WTC11 (cell line): ENCODE data around the gene CHST3. TPM values are rescaled to one million over a fixed set of nuclear protein-coding genes. Genes with fewer than 3 reads are reported as not detected.

Experiments
- ATAC-seq: fragments of 200-7000 bp; cut with Tn5 transposase; 2 replicates; pipeline ENCODE4 v1.10.0; 2021; ENCODE audit warnings: mild to moderate bottlenecking, moderate library complexity
- CTCF ChIA-PET: fragments of 300-600 bp; sonication (Branson Sonifier 250); formaldehyde crosslinking; loops from one replicate; lab custom pipeline; 2021; ENCODE audit warnings: antibody characterized with exemption; lab: Charles Lee
- POLR2A ChIA-PET: fragments of 350-600 bp; sonication (Branson Sonifier 250); formaldehyde crosslinking; loops from one replicate; lab custom pipeline; 2021; ENCODE audit warnings: antibody characterized with exemption; lab: Charles Lee
- DNase-seq: peaks from one replicate; pipeline ENCODE4 v3.0.0; 2021; ENCODE audit warnings: low spot score
- H3K27ac Mint-ChIP-seq: 2 replicates; pipeline ENCODE4 v1.8.0; 2021; ENCODE audit warnings: mixed read lengths
- H3K27me3 Mint-ChIP-seq: 2 replicates; pipeline ENCODE4 v1.8.0; 2021; ENCODE audit warnings: low read depth, mild to moderate bottlenecking, moderate library complexity, mixed read lengths
- H3K36me3 Mint-ChIP-seq: 2 replicates; pipeline ENCODE4 v1.8.0; 2021; ENCODE audit warnings: mixed read lengths
- H3K4me1 Mint-ChIP-seq: 2 replicates; pipeline ENCODE4 v1.8.0; 2022; ENCODE audit warnings: mixed read lengths
- H3K4me3 Mint-ChIP-seq: 2 replicates; pipeline ENCODE4 v1.8.0; 2021; ENCODE audit warnings: mild to moderate bottlenecking, moderate library complexity, mixed read lengths
- H3K9me3 Mint-ChIP-seq: 2 replicates; pipeline ENCODE4 v1.8.0; 2021; ENCODE audit warnings: mixed read lengths
- ATF1 ChIP-seq: sonication (generic); formaldehyde crosslinking; IDR thresholded peaks from 2 replicates; pipeline ENCODE4 v1.8.1; 2023; ENCODE audit warnings: mild to moderate bottlenecking, moderate library complexity, missing genetic modification reagents
- CBFB ChIP-seq: sonication (generic); formaldehyde crosslinking; IDR thresholded peaks from 2 replicates; pipeline ENCODE4 v1.8.1; 2022; ENCODE audit warnings: mild to moderate bottlenecking, low read depth, missing genetic modification reagents
- ESRRA ChIP-seq: sonication (generic); formaldehyde crosslinking; IDR thresholded peaks from 2 replicates; pipeline ENCODE4 v1.8.1; 2022; ENCODE audit warnings: mild to moderate bottlenecking, missing genetic modification reagents, borderline replicate concordance
- GABPB1 ChIP-seq: sonication (generic); formaldehyde crosslinking; IDR thresholded peaks from 2 replicates; pipeline ENCODE4 v1.8.1; 2023; ENCODE audit warnings: mild to moderate bottlenecking, missing genetic modification reagents
- MXD4 ChIP-seq: fragments of 250-450 bp; sonication (Bioruptor Pico); IDR thresholded peaks from 2 replicates; pipeline ENCODE4 v1.8.0; 2021; ENCODE audit warnings: mild to moderate bottlenecking, moderate library complexity, borderline replicate concordance
- RELA ChIP-seq: sonication (generic); formaldehyde crosslinking; IDR thresholded peaks from 2 replicates; pipeline ENCODE4 v1.8.1; 2022; ENCODE audit warnings: missing genetic modification reagents, mild to moderate bottlenecking, borderline replicate concordance
- SMAD3 ChIP-seq: sonication (generic); formaldehyde crosslinking; IDR thresholded peaks from 2 replicates; pipeline ENCODE4 v1.8.0; 2022; ENCODE audit warnings: missing genetic modification reagents, mild to moderate bottlenecking, borderline replicate concordance
- TEAD1 ChIP-seq: sonication (generic); formaldehyde crosslinking; IDR thresholded peaks from 2 replicates; pipeline ENCODE4 v1.8.0; 2022; ENCODE audit warnings: mild to moderate bottlenecking, missing genetic modification reagents
- ZNF263 ChIP-seq: sonication (generic); formaldehyde crosslinking; IDR thresholded peaks from 2 replicates; pipeline ENCODE4 v1.8.1; 2022; ENCODE audit warnings: low read depth, mild to moderate bottlenecking, moderate library complexity, missing genetic modification reagents
- total RNA-seq: library from RNA; stranded (reverse); gene quantifications from 3 replicates; pipeline ENCODE4 v1.2.3, GENCODE V29; 2021
- TF ChIP-seq, protein P1 (sequence below): sonication (generic); formaldehyde crosslinking; IDR thresholded peaks from 2 replicates; pipeline ENCODE4 v1.8.0; 2023; ENCODE audit warnings: mild to moderate bottlenecking, missing genetic modification reagents
- TF ChIP-seq, protein P2 (sequence below): fragments of 250-450 bp; sonication (Bioruptor Pico); conservative IDR thresholded peaks from 2 replicates; pipeline ENCODE4 v1.9.0; 2021; ENCODE audit warnings: mild to moderate bottlenecking
- TF ChIP-seq, protein P3 (sequence below): sonication (generic); formaldehyde crosslinking; IDR thresholded peaks from 2 replicates; pipeline ENCODE4 v1.8.0; 2022; ENCODE audit warnings: missing genetic modification reagents
- TF ChIP-seq, protein P4 (sequence below): sonication (generic); formaldehyde crosslinking; IDR thresholded peaks from 2 replicates; pipeline ENCODE4 v1.8.0; 2022; ENCODE audit warnings: mild to moderate bottlenecking, missing genetic modification reagents
- TF ChIP-seq, protein P5 (sequence below): fragments of 250-450 bp; sonication (Bioruptor Pico); IDR thresholded peaks from 2 replicates; pipeline ENCODE4 v1.9.0; 2021; ENCODE audit warnings: moderate library complexity, mild to moderate bottlenecking, inconsistent platforms, borderline replicate concordance
- TF ChIP-seq, protein P6 (sequence below): fragments of 250-450 bp; sonication (Bioruptor Pico); IDR thresholded peaks from 2 replicates; pipeline ENCODE4 v1.9.0; 2021; ENCODE audit warnings: mild to moderate bottlenecking
- TF ChIP-seq, protein P7 (sequence below): fragments of 250-450 bp; sonication (Bioruptor Pico); IDR thresholded peaks from 2 replicates; pipeline ENCODE4 v1.9.0; 2021; ENCODE audit warnings: mild to moderate bottlenecking, borderline replicate concordance

Gene CHST3
- total RNA-seq, 1 experiment from 2014 or later, result 7.0 TPM

DNA sequence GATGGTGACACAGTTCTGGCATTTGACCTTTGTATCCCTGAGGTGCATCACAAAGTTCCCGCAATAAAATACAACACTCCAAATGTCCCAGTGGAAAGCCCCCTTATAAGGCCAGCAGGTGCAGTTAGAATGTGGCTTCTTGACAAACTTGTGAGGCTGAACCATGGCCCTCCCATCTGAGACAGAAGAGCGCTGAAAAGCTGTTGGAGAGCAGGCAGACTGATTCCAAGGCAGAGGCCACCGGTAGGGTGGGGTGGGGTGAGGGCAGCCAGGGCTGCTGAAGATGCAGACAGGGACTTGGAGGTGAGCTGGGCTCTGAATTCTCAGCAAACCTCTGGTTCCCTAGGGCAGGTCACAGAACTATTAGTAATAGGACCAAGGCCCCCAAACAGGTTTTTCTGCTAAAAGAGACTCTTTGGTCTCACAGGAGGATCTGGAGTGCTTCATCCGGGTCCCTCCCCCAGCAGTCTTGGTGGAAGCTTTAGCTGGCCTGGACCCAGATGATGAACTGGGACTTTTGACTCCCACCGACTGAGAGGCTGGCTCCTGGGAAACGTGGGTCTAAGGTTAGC, 15.6 kb upstream of the CHST3 start (continued):
- no peak for TF ChIP-seq GABPB1 (CRISPR knock-in tag)
- TF ChIP-seq SMAD3 (CRISPR knock-in tag), result no peak
- TF ChIP-seq ESRRA (CRISPR knock-in tag), result no peak
- TF ChIP-seq, protein P1, sequence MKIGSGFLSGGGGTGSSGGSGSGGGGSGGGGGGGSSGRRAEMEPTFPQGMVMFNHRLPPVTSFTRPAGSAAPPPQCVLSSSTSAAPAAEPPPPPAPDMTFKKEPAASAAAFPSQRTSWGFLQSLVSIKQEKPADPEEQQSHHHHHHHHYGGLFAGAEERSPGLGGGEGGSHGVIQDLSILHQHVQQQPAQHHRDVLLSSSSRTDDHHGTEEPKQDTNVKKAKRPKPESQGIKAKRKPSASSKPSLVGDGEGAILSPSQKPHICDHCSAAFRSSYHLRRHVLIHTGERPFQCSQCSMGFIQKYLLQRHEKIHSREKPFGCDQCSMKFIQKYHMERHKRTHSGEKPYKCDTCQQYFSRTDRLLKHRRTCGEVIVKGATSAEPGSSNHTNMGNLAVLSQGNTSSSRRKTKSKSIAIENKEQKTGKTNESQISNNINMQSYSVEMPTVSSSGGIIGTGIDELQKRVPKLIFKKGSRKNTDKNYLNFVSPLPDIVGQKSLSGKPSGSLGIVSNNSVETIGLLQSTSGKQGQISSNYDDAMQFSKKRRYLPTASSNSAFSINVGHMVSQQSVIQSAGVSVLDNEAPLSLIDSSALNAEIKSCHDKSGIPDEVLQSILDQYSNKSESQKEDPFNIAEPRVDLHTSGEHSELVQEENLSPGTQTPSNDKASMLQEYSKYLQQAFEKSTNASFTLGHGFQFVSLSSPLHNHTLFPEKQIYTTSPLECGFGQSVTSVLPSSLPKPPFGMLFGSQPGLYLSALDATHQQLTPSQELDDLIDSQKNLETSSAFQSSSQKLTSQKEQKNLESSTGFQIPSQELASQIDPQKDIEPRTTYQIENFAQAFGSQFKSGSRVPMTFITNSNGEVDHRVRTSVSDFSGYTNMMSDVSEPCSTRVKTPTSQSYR (CRISPR knock-in tag), result no peak
- TF ChIP-seq ZNF263 (CRISPR knock-in tag), result no peak
- no peak for TF ChIP-seq ATF1 (CRISPR knock-in tag)

DNA sequence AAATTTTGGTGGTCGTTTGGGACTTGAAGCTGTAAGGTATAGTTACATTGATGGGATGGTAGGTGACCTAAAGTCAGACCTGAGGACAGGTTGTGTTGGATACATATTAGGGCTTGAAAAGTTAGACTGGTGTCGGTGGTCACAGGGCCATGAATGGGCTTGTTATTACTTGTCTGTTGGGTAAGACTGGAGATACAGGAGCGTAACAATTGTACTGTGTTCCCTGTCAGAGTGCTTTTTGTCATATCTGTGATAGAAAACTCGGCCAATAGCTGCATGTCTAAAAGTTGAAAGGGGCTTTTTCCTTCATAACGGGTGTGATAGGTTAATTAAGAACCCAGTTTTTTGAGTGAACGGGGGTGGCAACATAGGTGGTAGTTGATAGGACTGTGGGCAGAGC, 13.5 kb upstream of the CHST3 start:
- H3K36me3 Mint-ChIP-seq, result peaks cover 32% of the 10 kb centered on the region
- CTCF ChIA-PET, result no interaction called here
- TF ChIP-seq, protein P2, sequence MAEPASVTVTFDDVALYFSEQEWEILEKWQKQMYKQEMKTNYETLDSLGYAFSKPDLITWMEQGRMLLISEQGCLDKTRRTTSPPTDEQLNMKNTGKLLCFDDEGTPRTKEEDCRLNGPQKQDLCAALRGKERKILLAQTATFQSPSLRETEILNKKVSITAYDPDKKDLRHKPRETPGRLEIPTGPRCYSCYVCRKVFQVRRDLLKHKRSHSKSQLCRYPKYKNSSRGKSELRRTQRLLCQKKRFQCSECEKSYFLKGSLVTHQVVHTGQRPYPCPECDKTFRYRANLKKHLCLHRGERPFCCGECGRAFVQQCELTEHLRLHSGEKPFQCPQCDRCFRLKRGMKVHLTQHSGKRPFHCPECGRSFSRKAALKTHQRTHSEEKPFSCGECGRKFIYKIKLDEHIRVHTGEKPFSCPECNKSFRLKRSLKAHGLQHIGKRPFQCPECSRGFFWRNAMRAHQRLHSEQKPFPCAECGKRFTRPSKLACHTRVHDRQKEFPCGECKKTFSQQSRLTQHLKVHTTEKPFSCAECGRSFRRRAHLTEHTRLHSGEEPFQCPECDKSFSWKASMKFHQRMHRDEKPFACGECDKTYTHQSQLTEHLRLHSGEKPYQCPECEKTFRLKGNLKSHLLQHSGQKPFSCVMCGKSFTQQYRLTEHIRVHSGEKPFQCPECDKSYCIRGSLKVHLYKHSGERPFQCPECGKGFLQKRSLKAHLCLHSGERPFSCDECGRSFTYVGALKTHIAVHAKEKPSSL (CRISPR knock-in tag), result no peak
- TF ChIP-seq, protein P3, sequence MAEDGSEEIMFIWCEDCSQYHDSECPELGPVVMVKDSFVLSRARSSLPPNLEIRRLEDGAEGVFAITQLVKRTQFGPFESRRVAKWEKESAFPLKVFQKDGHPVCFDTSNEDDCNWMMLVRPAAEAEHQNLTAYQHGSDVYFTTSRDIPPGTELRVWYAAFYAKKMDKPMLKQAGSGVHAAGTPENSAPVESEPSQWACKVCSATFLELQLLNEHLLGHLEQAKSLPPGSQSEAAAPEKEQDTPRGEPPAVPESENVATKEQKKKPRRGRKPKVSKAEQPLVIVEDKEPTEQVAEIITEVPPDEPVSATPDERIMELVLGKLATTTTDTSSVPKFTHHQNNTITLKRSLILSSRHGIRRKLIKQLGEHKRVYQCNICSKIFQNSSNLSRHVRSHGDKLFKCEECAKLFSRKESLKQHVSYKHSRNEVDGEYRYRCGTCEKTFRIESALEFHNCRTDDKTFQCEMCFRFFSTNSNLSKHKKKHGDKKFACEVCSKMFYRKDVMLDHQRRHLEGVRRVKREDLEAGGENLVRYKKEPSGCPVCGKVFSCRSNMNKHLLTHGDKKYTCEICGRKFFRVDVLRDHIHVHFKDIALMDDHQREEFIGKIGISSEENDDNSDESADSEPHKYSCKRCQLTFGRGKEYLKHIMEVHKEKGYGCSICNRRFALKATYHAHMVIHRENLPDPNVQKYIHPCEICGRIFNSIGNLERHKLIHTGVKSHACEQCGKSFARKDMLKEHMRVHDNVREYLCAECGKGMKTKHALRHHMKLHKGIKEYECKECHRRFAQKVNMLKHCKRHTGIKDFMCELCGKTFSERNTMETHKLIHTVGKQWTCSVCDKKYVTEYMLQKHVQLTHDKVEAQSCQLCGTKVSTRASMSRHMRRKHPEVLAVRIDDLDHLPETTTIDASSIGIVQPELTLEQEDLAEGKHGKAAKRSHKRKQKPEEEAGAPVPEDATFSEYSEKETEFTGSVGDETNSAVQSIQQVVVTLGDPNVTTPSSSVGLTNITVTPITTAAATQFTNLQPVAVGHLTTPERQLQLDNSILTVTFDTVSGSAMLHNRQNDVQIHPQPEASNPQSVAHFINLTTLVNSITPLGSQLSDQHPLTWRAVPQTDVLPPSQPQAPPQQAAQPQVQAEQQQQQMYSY (CRISPR knock-in tag), result no peak
- no peak for TF ChIP-seq TEAD1 (CRISPR knock-in tag)
- TF ChIP-seq RELA, result no peak
- TF ChIP-seq MXD4 (CRISPR knock-in tag), result no peak
- no peak for TF ChIP-seq CBFB (CRISPR knock-in tag)
- TF ChIP-seq, protein P4, sequence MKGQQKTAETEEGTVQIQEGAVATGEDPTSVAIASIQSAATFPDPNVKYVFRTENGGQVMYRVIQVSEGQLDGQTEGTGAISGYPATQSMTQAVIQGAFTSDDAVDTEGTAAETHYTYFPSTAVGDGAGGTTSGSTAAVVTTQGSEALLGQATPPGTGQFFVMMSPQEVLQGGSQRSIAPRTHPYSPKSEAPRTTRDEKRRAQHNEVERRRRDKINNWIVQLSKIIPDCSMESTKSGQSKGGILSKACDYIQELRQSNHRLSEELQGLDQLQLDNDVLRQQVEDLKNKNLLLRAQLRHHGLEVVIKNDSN (CRISPR knock-in tag), result no peak
- TF ChIP-seq, protein P5, sequence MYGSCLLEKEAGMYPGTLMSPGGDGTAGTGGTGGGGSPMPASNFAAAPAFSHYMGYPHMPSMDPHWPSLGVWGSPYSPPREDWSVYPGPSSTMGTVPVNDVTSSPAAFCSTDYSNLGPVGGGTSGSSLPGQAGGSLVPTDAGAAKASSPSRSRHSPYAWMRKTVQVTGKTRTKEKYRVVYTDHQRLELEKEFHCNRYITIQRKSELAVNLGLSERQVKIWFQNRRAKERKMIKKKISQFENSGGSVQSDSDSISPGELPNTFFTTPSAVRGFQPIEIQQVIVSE, result no peak
- TF ChIP-seq GABPB1 (CRISPR knock-in tag), result no peak
- TF ChIP-seq, protein P6, sequence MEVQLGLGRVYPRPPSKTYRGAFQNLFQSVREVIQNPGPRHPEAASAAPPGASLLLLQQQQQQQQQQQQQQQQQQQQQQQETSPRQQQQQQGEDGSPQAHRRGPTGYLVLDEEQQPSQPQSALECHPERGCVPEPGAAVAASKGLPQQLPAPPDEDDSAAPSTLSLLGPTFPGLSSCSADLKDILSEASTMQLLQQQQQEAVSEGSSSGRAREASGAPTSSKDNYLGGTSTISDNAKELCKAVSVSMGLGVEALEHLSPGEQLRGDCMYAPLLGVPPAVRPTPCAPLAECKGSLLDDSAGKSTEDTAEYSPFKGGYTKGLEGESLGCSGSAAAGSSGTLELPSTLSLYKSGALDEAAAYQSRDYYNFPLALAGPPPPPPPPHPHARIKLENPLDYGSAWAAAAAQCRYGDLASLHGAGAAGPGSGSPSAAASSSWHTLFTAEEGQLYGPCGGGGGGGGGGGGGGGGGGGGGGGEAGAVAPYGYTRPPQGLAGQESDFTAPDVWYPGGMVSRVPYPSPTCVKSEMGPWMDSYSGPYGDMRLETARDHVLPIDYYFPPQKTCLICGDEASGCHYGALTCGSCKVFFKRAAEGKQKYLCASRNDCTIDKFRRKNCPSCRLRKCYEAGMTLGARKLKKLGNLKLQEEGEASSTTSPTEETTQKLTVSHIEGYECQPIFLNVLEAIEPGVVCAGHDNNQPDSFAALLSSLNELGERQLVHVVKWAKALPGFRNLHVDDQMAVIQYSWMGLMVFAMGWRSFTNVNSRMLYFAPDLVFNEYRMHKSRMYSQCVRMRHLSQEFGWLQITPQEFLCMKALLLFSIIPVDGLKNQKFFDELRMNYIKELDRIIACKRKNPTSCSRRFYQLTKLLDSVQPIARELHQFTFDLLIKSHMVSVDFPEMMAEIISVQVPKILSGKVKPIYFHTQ (CRISPR knock-in tag), result no peak
- TF ChIP-seq, protein P7, sequence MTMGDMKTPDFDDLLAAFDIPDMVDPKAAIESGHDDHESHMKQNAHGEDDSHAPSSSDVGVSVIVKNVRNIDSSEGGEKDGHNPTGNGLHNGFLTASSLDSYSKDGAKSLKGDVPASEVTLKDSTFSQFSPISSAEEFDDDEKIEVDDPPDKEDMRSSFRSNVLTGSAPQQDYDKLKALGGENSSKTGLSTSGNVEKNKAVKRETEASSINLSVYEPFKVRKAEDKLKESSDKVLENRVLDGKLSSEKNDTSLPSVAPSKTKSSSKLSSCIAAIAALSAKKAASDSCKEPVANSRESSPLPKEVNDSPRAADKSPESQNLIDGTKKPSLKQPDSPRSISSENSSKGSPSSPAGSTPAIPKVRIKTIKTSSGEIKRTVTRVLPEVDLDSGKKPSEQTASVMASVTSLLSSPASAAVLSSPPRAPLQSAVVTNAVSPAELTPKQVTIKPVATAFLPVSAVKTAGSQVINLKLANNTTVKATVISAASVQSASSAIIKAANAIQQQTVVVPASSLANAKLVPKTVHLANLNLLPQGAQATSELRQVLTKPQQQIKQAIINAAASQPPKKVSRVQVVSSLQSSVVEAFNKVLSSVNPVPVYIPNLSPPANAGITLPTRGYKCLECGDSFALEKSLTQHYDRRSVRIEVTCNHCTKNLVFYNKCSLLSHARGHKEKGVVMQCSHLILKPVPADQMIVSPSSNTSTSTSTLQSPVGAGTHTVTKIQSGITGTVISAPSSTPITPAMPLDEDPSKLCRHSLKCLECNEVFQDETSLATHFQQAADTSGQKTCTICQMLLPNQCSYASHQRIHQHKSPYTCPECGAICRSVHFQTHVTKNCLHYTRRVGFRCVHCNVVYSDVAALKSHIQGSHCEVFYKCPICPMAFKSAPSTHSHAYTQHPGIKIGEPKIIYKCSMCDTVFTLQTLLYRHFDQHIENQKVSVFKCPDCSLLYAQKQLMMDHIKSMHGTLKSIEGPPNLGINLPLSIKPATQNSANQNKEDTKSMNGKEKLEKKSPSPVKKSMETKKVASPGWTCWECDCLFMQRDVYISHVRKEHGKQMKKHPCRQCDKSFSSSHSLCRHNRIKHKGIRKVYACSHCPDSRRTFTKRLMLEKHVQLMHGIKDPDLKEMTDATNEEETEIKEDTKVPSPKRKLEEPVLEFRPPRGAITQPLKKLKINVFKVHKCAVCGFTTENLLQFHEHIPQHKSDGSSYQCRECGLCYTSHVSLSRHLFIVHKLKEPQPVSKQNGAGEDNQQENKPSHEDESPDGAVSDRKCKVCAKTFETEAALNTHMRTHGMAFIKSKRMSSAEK (CRISPR knock-in tag), result no peak

More for the DNA sequence above, 13.5 kb upstream of the CHST3 start:
- POLR2A ChIA-PET, result no interaction called here
- no peak overlapping the region for H3K27ac Mint-ChIP-seq
- peaks cover 39% of the 10 kb centered on the region for H3K9me3 Mint-ChIP-seq
- ATAC-seq (no peak), DNase-seq (no peak)
- H3K27me3 Mint-ChIP-seq, result peaks cover 21% of the 10 kb centered on the region
- H3K4me3 Mint-ChIP-seq, result no peak overlapping the region
- H3K4me1 Mint-ChIP-seq, result no peaks in the 10 kb centered on the region
